ENCODE measurements around the gene TEX29.

Gene TEX29

GRCh38 chr13:111361046-111361872, 40.8 kb downstream of the TEX29 start:
- Histone ChIP-seq H3K9ac (ENCODE audit: low read length) (no peak overlapping the region), H3K27ac (ENCODE audit: low read depth, low read length) (no peak overlapping the region), H3K79me2 (ENCODE audit: insufficient read depth, low read length) (no peaks in the 10 kb centered on the region), H3K9me3 (ENCODE audit: insufficient read depth, low read length) (no peaks in the 10 kb centered on the region), H4K20me1 (ENCODE audit: low read depth, low read length) (no peaks in the 10 kb centered on the region), H3F3A (ENCODE audit: insufficient read depth) (no peaks in the 10 kb centered on the region), H2AFZ (ENCODE audit: low read depth, low read length, severe bottlenecking) (no peak overlapping the region), H3K36me3 (ENCODE audit: low read length) (no peaks in the 10 kb centered on the region), H3K4me3 (ENCODE audit: insufficient read depth, low read length, poor library complexity, severe bottlenecking) (no peak overlapping the region), H3K4me2 (ENCODE audit: low read depth, low read length, poor library complexity, severe bottlenecking) (no peak overlapping the region), H3K9me2 (replicated peaks; ENCODE audit: insufficient read depth, low read length) (no peaks in the 10 kb centered on the region), H3K27me3 (ENCODE audit: low read length) (no peaks in the 10 kb centered on the region)
- TF ChIP-seq CTCF (IDR thresholded peaks at IDR 0.05; ENCODE audit: insufficient read depth, low read length, poor library complexity, severe bottlenecking) = no peak
- no peak for TF ChIP-seq EZH2phosphoT487 (conservative IDR thresholded peaks at IDR 0.05; ENCODE audit: low read length)

- no peak overlapping the region for H2AFZ ChIP-seq (ENCODE audit: low read depth, low read length, severe bottlenecking)
- H3K9me3 ChIP-seq (ENCODE audit: insufficient read depth, low read length) = no peaks in the 10 kb centered on the region
- no peaks in the 10 kb centered on the region for H3K79me2 ChIP-seq (ENCODE audit: insufficient read depth, low read length)
- no peaks in the 10 kb centered on the region for H3F3A ChIP-seq (ENCODE audit: insufficient read depth)
- H4K20me1 ChIP-seq (ENCODE audit: low read depth, low read length) = no peaks in the 10 kb centered on the region
- no peak overlapping the region for H3K4me2 ChIP-seq (ENCODE audit: low read depth, low read length, poor library complexity, severe bottlenecking)
- H3K9me2 ChIP-seq (replicated peaks; ENCODE audit: insufficient read depth, low read length) = no peaks in the 10 kb centered on the region
- H3K4me3 ChIP-seq (ENCODE audit: insufficient read depth, low read length, poor library complexity, severe bottlenecking) = no peak overlapping the region
- TF ChIP-seq CTCF (IDR thresholded peaks at IDR 0.05; ENCODE audit: insufficient read depth, low read length, poor library complexity, severe bottlenecking) = no peak
- TF ChIP-seq EZH2phosphoT487 (conservative IDR thresholded peaks at IDR 0.05; ENCODE audit: low read length) = no peak
- no peak overlapping the region for H3K9ac ChIP-seq (ENCODE audit: low read length)
- H3K27me3 ChIP-seq (ENCODE audit: low read length) = no peaks in the 10 kb centered on the region
- H3K27ac ChIP-seq (ENCODE audit: low read depth, low read length) = no peak overlapping the region
- no peaks in the 10 kb centered on the region for H3K36me3 ChIP-seq (ENCODE audit: low read length)
Measured at GRCh38 chr13:111361873-111362648, 41.6 kb downstream of the TEX29 start.

GRCh38 chr13:111363121-111363520, 42.7 kb downstream of the TEX29 start:
- H3K4me3 ChIP-seq (ENCODE audit: insufficient read depth, low read length, poor library complexity, severe bottlenecking) = no peak overlapping the region
- H3K36me3 ChIP-seq (ENCODE audit: low read length) = no peaks in the 10 kb centered on the region
- H3K27ac ChIP-seq (ENCODE audit: low read depth, low read length) = no peak overlapping the region
- H3K79me2 ChIP-seq (ENCODE audit: insufficient read depth, low read length) = no peaks in the 10 kb centered on the region
- no peak overlapping the region for H3K4me2 ChIP-seq (ENCODE audit: low read depth, low read length, poor library complexity, severe bottlenecking)
- TF ChIP-seq CTCF (IDR thresholded peaks at IDR 0.05; ENCODE audit: insufficient read depth, low read length, poor library complexity, severe bottlenecking) (no peak), EZH2phosphoT487 (conservative IDR thresholded peaks at IDR 0.05; ENCODE audit: low read length) (no peak)
- H3K9me2 ChIP-seq (replicated peaks; ENCODE audit: insufficient read depth, low read length) = no peaks in the 10 kb centered on the region
- H3K9me3 ChIP-seq (ENCODE audit: insufficient read depth, low read length) = no peaks in the 10 kb centered on the region
- no peaks in the 10 kb centered on the region for H4K20me1 ChIP-seq (ENCODE audit: low read depth, low read length)
- H2AFZ ChIP-seq (ENCODE audit: low read depth, low read length, severe bottlenecking) = no peak overlapping the region
- H3K27me3 ChIP-seq (ENCODE audit: low read length) = no peaks in the 10 kb centered on the region
- no peaks in the 10 kb centered on the region for H3F3A ChIP-seq (ENCODE audit: insufficient read depth)
- H3K9ac ChIP-seq (ENCODE audit: low read length) = no peak overlapping the region

Measured in SU-DHL-6 (cell line).